Neural cell (in vitro differentiated cells): ENCODE data around the gene SLC26A3.

Experiments used
- EP300 ChIP-seq: fragments of 450-650 bp; conservative IDR thresholded peaks from 2 replicates; pipeline ENCODE4 v1.6.1; 2014; ENCODE audit warnings: antibody characterized with exemption, mild to moderate bottlenecking, moderate library complexity; ENCODE audit not compliant: poor library complexity, severe bottlenecking
- EZH2 ChIP-seq: fragments of 200-600, 300-800 bp; shearing (Covaris generic), sonication (generic); IDR thresholded peaks from 2 replicates; pipeline ENCODE4 v1.6.1; 2014; ENCODE audit warnings: antibody characterized with exemption, low read length, borderline replicate concordance, mild to moderate bottlenecking; ENCODE audit not compliant: insufficient read depth, poor library complexity, severe bottlenecking
- MXI1 ChIP-seq: fragments of 450-650 bp; conservative IDR thresholded peaks from 2 replicates; pipeline ENCODE4 v1.6.1; 2014; ENCODE audit warnings: antibody characterized with exemption, mild to moderate bottlenecking; ENCODE audit not compliant: poor library complexity, severe bottlenecking
- POLR2AphosphoS5 ChIP-seq: IDR thresholded peaks from 2 replicates; pipeline ENCODE4 v1.6.1; 2012
- RAD21 ChIP-seq: fragments of 450-650 bp; conservative IDR thresholded peaks from 2 replicates; pipeline ENCODE4 v1.6.1; 2014; ENCODE audit warnings: antibody characterized with exemption, mild to moderate bottlenecking, moderate library complexity
- TF ChIP-seq, protein P1 (sequence below): fragments of 450-650 bp; IDR thresholded peaks from 2 replicates; pipeline ENCODE4 v1.5.1; 2014; ENCODE audit warnings: antibody characterized with exemption, mild to moderate bottlenecking, moderate library complexity; ENCODE audit not compliant: poor library complexity, severe bottlenecking

DNA sequence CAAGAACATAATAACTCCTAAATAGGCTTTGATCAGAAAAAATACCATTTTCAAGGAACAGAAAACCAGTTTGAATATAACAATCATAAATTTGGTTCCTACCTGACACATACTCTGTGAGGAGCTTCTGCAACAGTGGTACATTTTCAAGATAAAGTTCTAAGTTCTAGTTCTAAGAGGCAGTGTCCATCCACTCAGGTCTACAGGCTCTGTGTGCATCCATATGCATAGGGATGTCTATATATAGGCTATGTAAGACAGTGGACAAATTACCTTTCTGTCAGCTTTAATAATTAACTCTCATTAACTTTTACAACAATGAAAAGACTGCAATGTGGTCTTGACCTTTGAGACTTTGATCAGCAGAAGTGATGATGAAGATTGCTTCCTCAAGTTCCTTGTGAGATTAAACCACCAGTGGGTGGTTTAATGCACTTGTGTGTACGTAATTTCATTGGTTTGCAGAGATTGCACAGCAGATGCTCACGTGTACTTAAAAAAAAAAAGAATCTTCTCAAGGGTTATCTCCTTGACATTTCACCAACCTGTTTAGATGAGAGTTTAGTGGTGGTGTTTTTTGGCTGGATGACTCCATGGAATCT is at the start of gene SLC26A3:
- TF ChIP-seq, protein P1, sequence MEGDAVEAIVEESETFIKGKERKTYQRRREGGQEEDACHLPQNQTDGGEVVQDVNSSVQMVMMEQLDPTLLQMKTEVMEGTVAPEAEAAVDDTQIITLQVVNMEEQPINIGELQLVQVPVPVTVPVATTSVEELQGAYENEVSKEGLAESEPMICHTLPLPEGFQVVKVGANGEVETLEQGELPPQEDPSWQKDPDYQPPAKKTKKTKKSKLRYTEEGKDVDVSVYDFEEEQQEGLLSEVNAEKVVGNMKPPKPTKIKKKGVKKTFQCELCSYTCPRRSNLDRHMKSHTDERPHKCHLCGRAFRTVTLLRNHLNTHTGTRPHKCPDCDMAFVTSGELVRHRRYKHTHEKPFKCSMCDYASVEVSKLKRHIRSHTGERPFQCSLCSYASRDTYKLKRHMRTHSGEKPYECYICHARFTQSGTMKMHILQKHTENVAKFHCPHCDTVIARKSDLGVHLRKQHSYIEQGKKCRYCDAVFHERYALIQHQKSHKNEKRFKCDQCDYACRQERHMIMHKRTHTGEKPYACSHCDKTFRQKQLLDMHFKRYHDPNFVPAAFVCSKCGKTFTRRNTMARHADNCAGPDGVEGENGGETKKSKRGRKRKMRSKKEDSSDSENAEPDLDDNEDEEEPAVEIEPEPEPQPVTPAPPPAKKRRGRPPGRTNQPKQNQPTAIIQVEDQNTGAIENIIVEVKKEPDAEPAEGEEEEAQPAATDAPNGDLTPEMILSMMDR, result no peak
- TF ChIP-seq EZH2 (no peak), POLR2AphosphoS5 (no peak), MXI1 (no peak), RAD21 (no peak), EP300 (no peak)
